Measurements from ENCODE around the gene ORAI3.

DNA sequence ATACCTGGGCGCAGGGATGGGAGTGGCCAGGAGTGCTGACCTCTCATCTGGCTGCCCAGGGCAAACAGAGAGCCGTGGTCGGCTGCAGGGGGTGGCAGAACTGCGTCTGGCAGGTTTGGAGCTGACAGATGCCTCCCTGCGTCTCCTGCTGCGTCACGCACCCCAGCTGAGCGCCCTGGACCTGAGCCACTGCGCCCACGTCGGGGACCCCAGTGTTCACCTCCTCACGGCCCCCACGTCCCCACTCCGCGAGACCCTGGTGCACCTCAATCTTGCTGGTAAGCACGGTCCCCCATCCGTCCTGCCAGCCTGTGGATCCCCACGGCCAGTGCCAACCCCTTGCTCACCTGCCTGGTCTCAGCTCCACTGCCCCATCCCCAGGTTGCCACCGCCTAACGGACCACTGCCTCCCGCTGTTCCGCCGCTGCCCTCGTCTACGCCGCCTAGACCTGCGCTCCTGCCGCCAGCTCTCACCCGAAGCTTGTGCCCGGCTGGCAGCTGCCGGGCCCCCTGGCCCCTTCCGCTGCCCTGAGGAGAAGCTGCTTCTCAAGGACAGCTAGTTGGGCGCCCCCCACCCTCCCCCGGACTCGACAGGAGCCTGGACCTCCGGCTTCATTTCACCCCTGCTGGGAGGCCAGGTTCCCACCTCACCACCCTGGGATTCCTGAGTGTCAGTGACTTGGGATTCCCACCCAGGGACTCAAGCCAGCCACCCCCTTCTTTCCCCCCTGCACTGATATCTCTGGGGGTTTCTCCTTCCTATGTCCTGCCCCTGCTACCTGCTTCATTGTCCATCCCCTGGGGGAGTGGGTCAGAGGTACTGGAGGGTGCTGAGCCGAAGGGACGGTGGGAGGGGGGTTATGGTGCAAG lies 2.0 kb upstream of the ORAI3 start:
- no peak for TF ChIP-seq POLR2A (IDR thresholded peaks at IDR 0.05)
- TF ChIP-seq, protein P1, sequence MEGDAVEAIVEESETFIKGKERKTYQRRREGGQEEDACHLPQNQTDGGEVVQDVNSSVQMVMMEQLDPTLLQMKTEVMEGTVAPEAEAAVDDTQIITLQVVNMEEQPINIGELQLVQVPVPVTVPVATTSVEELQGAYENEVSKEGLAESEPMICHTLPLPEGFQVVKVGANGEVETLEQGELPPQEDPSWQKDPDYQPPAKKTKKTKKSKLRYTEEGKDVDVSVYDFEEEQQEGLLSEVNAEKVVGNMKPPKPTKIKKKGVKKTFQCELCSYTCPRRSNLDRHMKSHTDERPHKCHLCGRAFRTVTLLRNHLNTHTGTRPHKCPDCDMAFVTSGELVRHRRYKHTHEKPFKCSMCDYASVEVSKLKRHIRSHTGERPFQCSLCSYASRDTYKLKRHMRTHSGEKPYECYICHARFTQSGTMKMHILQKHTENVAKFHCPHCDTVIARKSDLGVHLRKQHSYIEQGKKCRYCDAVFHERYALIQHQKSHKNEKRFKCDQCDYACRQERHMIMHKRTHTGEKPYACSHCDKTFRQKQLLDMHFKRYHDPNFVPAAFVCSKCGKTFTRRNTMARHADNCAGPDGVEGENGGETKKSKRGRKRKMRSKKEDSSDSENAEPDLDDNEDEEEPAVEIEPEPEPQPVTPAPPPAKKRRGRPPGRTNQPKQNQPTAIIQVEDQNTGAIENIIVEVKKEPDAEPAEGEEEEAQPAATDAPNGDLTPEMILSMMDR (IDR thresholded peaks at IDR 0.05), result no peak

Measured in breast epithelium (tissue), 3 donors.